H1 (cell line): ENCODE results near the gene NTMT1. TPM values are rescaled to one million over a fixed set of nuclear protein-coding genes. Genes with fewer than 3 reads are reported as not detected.

Experiments
- ATF2 ChIP-seq: IDR thresholded peaks from 2 replicates; pipeline ENCODE4 v1.6.1; 2012; ENCODE audit warnings: low read length, inconsistent platforms
- CHD1 ChIP-seq: IDR thresholded peaks from 2 replicates; pipeline ENCODE4 v1.6.1; 2012; ENCODE audit warnings: low read depth, low read length, improper control_type of control experiment
- CHD7 ChIP-seq: fragments of 300-600 bp; sonication (generic); IDR thresholded peaks from 2 replicates; pipeline ENCODE4 v1.7.1; 2012; ENCODE audit warnings: low read length, moderate library complexity, mild to moderate bottlenecking, inconsistent platforms; ENCODE audit not compliant: insufficient replicate concordance
- GTF2F1 ChIP-seq: IDR thresholded peaks from 2 replicates; pipeline ENCODE4 v1.6.1; 2012; ENCODE audit warnings: low read depth, low read length, improper control_type of control experiment, borderline replicate concordance
- HDAC2 ChIP-seq, 2 experiments: fragments of 300-600 bp in 1 of 2; sonication (generic) in 1 of 2; IDR thresholded peaks; 2 replicates each; pipeline ENCODE4 v1.6.1; 2011 to 2012; ENCODE audit warnings: low read depth in 2 of 2, low read length in 2 of 2, mild to moderate bottlenecking in 2 of 2, moderate library complexity in 2 of 2, borderline replicate concordance in 1 of 2, inconsistent platforms in 1 of 2
- RAD21 ChIP-seq, 2 experiments: IDR thresholded peaks in 1 of 2; conservative IDR thresholded peaks in 1 of 2; 2 replicates each; pipeline ENCODE4 v1.6.1; 2011; ENCODE audit warnings: low read depth in 2 of 2, low read length in 2 of 2, improper control_type of control experiment in 1 of 2, inconsistent platforms in 1 of 2, mild to moderate bottlenecking in 1 of 2, moderate library complexity in 1 of 2
- RFX5 ChIP-seq: IDR thresholded peaks from 2 replicates; pipeline ENCODE4 v1.6.1; 2011; ENCODE audit warnings: low read depth, low read length, improper control_type of control experiment, borderline replicate concordance
- polyA plus RNA-seq, 7 experiments: library from polyadenylated mRNA; depleted of rRNA in 3 of 7; stranded (reverse) in 5 of 7; unstranded in 2 of 7; fragments of >200 nt in 5 of 7; fragments of 200-250 nt in 2 of 7; gene quantifications; 1 replicate in 5 of 7; 2 replicates in 1 of 7; 4 replicates in 1 of 7; pipeline versions ENCODE4 v1.2.1 to v1.2.3, GENCODE V29; 2011 to 2013; ENCODE audit warnings: missing spikeins in 2 of 7, mixed read lengths in 2 of 7
- total RNA-seq: library from RNA; stranded (reverse); fragmentation: NEBNext Ultra II Directional; extraction: Animal tissue kit (Norgen Biotek cat#: 25700); gene quantifications from 2 replicates; pipeline ENCODE4 v1.2.1, GENCODE V29; 2021

NTMT1 gene
- total and polyA plus RNA-seq, 2 of the 8 experiments (the other 6 are each of a cell fraction or from before 2014, with no cell fraction given): 66.8 to 70.2 TPM

GRCh38 chr9:129679537-129679936 lies 53.6 kb downstream of the NTMT1 start (continued):
- TF ChIP-seq ATF2: no peak
- no peak for TF ChIP-seq CHD7
- TF ChIP-seq RFX5: no peak
- TF ChIP-seq HDAC2 (IDR thresholded peaks at IDR 0.05; ENCODE audit: borderline replicate concordance in 1 of 2, low read depth in 2 of 2, low read length in 2 of 2): no peak
- no peak for TF ChIP-seq RAD21 (IDR thresholded peaks at IDR 0.05 in 1 of 2, conservative IDR thresholded peaks at IDR 0.05 in 1 of 2; ENCODE audit: low read depth in 2 of 2, low read length in 2 of 2)
- TF ChIP-seq CHD1: no peak
- no peak for TF ChIP-seq GTF2F1
